ENCODE data around the gene TRERF1.
"Not testable (repeated sequence)": the region's sequence is repeated elsewhere in the genome, so short reads cannot be mapped to it uniquely, and the experiment has no call there.

The TRERF1 gene, protein sequence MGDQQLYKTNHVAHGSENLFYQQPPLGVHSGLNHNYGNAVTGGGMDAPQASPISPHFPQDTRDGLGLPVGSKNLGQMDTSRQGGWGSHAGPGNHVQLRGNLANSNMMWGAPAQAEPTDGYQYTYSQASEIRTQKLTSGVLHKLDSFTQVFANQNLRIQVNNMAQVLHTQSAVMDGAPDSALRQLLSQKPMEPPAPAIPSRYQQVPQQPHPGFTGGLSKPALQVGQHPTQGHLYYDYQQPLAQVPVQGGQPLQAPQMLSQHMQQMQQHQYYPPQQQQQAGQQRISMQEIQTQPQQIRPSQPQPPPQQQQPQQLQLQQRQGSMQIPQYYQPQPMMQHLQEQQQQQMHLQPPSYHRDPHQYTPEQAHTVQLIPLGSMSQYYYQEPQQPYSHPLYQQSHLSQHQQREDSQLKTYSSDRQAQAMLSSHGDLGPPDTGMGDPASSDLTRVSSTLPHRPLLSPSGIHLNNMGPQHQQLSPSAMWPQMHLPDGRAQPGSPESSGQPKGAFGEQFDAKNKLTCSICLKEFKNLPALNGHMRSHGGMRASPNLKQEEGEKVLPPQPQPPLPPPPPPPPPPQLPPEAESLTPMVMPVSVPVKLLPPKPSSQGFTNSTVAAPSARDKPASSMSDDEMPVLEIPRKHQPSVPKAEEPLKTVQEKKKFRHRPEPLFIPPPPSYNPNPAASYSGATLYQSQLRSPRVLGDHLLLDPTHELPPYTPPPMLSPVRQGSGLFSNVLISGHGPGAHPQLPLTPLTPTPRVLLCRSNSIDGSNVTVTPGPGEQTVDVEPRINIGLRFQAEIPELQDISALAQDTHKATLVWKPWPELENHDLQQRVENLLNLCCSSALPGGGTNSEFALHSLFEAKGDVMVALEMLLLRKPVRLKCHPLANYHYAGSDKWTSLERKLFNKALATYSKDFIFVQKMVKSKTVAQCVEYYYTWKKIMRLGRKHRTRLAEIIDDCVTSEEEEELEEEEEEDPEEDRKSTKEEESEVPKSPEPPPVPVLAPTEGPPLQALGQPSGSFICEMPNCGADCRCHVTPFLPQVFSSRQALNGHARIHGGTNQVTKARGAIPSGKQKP (N-terminal part only)

DNA sequence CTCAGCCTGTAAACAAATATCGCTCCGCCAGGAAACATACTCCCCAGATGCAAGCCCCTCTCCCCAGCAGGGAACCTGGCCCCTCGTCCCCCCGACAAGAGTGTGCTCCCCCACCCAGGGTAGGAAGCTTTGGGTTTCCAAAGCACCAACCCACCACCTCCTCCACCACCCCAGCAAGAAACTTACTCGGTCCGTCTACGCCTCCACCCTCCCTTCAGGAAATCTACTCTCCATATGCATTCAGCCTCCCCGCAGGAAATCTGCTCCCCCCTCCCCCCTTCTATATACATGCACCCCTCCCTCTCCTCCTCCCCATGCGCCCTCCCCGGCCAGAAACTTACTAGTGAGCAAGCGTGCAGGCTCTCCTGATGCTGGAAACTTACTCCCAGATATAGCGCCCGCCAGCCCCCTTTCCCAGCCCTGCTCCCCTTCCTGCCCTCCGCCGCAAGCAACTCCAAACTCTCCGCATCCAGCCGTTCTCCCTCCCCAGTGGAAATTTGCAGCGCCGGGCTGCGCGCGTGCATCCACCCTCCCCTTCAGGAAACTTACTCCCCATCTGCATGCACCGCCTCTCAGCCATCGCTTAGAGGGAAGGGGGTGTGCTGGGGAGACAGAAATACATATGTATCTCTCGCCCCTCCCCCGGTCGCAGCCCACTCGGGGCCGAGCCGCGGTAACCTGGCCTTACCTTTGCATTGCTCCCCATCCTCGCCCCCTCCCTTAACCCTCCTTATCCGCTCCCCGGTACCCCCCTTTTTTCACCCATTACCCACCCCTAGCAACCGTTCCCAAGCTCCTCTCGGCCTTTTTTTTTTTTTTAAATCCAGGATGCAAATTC is at the start of gene TRERF1:
TSS of gene TRERF1 (minus strand) at position 594 of the 838 bp plus-strand sequence. CDS start 182,336 bp downstream, outside the sequence.
- DNase-seq (ENCODE audit: low read depth): peak; percentile 48

DNA sequence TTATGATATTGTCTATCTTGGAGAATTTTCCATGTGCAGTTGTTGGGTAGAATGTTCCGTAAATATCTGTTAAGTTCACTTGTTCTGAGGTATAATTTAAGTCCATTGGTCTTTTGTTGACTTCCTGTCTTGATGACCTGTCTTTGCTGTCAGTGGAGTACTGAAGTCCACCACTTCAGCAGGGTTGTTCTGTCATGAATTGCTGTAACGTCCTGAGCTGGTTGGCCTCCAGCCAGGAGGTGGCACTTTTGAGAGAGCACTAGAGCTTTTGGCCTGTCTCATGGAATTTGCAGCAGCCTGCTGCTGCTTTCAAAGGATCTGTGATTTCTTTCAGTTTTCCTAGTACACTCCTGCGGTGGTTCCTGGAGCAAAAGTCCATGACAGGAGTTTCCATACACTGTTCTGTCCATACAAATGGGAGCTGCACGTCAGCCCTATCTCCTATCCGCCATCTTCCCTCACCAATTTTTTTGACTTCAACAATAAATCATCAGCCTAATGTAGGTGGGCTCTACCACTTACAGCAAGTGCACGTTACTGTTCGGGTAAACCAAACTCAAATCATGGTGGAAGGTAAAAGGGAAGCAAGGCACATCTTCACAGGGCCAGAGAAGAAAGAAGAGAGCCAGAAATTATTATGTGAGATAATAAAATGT is 46.9 kb upstream of the TRERF1 start:
- DNase-seq (ENCODE audit: low read depth): no peak

DNA sequence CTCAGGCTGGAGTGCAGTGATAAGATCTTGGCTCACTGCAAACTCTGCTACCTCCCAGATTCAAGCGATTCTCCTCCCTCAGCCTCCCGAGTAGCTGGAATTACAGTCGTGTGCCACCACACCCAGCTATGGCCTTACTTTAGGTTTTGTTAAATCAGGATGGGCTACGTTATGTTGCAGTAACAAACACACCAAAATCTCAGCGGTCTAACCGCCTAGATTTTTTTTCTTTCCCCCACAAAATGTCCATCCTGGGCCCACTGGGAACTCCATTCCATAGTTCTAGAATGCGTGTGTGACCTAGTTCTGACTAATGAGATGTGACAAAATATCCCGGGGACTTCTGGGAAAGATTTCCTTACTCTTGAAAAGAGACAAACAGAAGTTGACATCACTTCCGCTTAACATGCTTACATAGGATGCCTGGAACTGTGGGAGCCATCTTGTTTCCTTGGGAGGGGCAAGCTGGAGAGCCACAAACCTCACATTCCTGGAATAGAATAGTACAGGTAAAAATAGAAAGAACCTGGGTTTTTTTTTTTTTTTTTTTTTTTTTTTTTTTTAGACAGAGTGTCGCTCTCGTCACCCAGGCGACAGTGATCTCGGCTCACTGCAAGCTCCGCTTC is 42.3 kb upstream of the TRERF1 start:
- DNase-seq (ENCODE audit: low read depth): no peak

DNA sequence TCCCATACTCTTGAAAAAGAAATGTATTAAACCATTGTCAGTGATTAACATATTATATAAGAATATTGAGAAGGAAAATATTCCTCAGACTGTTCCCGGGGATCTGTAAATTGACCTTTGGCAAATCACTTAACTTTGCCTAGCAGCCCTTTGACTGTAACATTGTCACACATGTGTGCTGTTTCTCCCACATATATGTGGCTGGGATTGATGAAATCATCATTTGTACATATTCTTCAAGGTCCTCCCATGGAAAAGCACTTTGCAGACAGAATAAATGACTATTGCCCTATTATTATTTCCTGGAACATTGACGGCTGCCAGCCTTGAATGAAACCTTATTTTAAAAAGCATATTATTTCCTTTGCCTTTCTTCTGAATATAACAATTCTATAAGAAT is 36.4 kb upstream of the TRERF1 start:
- no peak for DNase-seq (ENCODE audit: low read depth)

DNA sequence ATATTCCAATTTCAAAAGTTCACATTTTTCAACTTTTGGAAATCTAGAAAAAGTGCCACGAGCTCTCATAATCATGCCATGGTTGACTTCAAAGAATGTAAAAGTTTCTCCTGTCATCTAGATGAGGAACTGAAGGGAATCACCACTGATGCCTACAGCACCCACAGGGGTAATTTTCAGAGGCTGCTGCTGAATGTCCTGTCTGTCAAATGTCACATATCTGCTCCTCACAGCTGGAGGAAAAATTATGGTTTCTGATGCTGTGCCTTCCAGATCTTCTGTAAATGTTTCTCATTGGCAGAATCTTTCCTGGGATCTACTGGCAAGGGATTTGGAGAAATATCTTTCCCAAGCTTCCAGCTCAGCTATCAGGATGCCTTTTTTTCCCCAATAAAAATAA is 32.5 kb upstream of the TRERF1 start:
- DNase-seq (ENCODE audit: low read depth): no peak

DNA sequence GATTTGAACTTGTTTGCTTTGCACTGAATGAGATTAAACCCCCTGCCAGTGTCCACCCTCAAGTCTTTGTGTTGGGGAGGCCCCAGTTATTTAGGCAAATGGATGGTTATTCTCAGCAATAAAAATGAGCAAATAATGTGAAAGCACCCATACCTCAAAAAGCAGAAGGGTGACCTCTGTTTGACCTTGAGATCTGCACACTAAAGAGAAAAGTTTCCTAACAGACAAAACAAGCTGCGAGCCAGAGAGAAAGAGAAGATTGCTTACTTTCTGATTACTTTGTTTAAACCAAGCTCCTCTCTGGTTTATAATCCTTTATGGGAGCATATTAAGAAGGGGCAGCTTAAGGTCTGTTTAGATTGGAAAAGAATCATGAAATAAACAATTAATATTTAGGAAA is 30.4 kb upstream of the TRERF1 start:
- DNase-seq (ENCODE audit: low read depth): no peak

DNA sequence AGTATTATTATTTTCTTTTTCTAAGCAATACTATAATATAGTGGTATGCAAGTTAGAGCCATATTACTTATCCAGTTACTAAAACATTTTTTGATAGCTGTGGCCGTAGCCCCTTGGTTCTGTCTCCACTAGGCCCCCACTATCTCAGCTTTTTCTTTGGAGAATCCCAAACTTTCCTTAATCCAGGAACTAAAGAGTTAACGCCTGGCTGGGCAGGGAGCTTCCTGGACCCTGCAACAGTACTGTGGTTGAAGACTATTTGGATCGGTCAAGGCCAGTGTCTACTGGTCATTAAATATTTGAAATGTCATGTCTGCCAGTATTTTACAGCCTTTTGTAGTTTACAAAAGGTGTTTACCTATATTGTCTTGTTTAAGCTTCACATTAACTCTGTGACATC is 20.0 kb upstream of the TRERF1 start:
- DNase-seq (ENCODE audit: low read depth): no peak

DNA sequence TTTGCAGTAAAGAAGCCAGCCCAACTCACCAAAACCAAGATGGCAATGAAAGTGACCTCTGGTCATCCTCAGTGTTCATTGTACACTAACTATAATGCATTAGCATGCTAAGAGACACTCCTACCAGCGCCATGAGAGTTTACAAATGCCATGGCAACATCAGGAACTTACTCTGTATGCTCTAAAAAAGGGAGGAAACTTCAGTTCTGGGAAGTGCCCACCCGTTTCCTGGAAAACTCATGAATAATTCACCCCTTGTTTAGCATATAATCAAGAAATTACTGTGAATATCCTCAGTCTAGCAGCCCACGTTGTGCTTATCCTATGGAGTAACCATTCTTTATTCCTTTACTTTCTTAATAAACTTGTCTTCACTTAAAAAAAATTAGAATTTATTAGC is 19.4 kb upstream of the TRERF1 start:
- no peak for DNase-seq (ENCODE audit: low read depth)

DNA sequence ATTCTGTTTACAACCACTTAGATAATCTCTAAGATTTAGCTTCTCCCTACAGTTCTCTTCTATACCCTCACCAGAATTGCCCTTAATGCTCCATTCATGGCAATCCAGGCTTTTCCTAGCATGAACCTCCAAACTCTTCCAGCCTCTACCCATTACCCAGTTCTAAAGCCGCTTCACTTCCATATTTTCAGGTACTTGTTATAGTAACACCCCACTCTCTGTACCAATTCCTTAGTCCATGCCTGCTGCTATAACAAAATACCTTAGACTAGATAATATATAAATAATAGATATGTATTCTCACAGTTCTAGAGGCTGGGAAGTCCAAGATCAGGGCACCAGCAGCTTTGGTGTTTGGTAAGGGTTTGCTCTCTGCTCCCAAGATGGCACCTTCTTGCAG is 16.5 kb upstream of the TRERF1 start:
- no peak for DNase-seq (ENCODE audit: low read depth)

DNA sequence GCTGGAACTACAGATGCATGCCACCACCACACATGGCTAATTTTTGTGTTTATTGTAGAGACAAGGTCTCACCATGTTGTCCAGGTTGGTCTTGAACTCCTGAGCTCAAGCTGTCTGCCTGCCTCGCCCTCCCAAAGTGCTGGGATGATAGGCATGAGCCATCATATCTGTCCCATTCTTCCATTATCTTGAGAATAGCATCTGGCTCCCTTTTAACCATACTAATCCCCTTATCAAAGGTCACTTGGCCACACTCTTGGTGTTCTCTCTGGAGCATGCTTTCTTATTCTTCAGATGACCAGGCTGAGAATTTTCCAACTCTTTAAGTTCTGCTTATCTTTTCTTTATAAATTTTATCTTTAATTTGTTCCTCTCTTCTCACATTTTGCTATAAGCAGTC is 15.9 kb upstream of the TRERF1 start:
- no peak for DNase-seq (ENCODE audit: low read depth)

DNA sequence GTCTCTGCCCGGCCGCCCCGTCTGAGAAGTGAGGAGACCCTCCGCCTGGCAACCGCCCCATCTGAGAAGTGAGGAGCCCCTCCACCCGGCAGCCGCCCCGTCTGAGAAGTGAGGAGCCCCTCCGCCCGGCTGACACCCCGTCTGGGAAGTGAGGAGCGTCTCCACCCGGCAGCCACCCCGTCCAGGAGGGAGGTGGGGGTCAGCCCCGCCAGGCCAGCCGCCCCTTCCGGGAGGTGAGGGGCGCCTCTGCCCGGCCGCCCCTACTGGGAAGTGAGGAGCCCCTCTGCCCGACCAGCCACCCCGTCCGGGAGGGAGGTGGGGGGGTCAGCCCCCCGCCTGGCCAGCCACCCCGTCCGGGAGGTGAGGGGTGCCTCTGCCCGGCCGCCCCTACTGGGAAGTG is 14.7 kb upstream of the TRERF1 start:
- not testable (repeated sequence) for DNase-seq (ENCODE audit: low read depth)

DNA sequence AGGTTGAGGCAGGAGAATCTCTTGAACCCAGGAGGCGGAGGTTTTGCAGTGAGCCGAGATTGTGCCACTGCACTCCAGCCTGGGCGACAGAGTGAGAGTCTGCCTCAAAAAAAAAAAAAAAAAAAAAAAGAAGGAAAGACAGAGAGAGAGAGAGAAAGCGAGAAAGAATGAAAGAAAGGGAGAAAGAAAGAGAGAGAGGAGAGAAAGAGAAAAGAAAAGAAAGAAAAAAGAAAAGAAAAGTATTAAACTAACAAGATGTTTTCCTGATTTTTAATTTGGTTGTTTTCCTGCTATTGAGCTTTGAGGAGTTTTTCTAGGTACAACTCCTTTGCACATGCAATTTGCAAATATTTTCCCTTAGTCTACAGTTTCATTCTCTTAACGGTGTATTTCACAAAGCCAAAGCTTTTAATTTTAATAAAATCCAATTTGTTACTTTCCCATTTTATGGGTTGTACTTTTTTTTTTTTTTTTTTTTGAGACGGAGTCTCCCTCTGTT is 10.8 kb upstream of the TRERF1 start:
- no peak for DNase-seq (ENCODE audit: low read depth)

DNA sequence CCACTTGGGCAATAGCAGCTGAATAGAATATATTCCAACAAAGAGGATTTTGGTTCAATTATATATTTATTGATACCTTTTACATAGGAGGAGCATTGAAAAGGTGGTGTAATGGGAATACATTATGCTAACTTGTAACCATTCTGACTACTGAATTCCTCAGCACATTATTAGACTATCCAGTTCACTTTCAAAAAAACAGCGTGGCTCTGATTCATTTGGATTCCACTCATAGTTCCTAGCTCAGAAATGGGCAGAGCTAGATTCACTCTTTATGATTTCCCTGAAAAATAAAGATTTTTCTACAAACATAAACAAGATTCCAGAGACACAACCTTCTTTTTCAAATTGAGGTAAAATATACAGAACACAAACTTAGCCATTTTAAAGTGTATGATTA is 9.2 kb upstream of the TRERF1 start:
- no peak for DNase-seq (ENCODE audit: low read depth)

DNA sequence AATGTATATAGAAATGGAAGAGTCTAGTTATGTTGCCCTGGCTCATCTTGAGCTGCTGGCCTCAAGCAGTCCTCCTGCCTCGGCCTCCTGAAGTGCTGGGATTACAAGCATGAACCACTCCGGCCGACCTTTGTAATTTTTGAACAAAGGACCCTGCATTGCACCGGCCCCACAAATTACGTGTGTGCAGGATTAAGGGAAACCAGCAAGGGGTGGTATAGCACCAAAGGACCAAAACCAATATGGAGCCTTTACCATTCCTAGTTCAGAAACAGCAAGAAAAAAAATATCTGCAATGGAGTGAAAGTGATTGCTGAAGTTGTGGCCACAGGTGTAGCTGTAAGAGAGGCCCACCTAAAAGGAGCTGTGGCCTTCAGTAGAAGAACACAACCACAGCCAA is 8.2 kb upstream of the TRERF1 start:
- no peak for DNase-seq (ENCODE audit: low read depth)

DNA sequence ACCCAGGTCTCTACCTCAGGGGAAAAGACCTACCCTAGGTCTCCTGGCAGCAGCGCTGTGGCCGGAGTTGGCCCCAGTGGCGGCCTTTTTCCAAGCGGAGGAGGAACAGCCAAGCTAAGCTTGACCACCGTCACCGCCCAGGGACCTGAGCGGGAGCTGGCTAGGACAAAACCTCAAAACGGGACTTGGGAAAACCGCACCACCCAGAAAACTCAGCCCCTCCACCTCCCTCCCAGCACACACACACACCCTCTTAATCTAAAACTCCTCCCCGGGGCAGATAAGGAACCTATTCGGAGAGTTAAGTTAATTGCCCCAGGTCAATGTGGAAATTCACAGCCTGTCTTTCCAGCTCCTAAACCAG is 2.7 kb upstream of the TRERF1 start:
- DNase-seq (ENCODE audit: low read depth): no peak

DNA sequence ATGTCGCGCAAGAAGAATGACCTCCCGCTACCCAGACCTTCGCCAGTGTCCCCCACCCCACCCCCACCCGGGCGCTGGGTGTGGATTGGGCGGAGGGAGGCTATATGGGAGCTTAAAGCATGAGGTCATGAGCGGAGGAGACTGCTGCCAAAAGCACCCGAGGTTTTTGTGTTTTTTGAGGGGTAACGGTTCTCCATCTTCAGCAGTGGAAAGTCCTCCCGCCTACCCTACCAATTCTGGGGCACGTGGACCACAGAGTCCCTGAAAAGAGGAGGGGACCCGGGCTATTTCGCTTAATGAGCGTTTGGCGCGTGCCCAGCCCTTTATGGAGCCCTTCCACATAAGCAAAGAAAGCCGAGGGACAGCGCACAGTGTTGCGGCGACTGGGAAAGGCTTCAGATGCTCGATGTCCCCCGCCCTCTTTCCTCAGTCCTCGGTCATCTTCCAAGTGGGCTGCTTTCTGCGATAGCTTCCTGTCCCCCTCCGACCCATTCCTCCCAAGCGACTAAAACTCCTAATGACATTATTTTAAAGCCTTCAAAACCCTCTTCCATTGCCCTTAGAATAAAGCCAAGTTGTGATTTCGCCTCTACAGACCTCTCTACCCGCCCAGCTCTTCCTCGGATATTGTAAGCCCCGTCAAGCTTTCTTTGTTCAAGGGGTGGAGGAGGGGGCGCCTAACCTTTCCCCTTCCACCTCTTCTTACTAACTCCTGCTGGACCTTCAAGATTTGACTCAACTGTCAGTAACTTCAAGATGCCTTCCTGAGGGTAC is 2.1 kb upstream of the TRERF1 start:
- DNase-seq (ENCODE audit: low read depth): peak; percentile 45

DNA sequence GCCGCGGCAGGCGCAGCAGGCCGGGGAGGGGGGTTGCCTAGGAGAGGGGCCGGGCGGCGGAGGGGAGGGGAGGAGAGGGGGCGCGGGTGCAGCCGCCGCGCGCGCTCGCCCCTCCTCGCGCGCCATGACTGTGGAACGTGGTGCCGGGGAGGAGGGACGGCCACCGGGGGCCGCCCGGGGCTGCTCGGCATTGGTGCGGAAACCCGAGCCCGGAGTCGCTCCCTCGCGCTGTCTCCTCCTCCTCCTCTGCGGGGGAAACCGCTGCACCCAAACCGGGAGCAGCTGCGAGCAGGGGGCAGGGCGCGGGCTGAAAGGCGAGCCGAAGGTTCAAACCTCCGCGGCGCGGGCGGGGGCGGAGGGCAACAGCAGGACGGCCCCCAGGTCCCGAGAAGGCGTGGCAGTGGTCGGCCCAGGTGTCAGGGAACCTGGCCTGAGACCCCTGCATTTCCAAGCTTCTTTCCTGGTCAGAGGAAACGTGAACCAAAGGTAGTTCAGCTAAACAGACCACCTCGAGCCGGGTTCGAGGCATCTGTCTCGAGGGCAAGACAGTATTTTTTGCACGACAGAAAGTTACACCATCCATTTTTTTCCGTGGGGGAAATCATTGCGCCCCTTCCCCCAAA is 1.4 kb upstream of the TRERF1 start:
- DNase-seq (ENCODE audit: low read depth): peak; percentile 88

DNA sequence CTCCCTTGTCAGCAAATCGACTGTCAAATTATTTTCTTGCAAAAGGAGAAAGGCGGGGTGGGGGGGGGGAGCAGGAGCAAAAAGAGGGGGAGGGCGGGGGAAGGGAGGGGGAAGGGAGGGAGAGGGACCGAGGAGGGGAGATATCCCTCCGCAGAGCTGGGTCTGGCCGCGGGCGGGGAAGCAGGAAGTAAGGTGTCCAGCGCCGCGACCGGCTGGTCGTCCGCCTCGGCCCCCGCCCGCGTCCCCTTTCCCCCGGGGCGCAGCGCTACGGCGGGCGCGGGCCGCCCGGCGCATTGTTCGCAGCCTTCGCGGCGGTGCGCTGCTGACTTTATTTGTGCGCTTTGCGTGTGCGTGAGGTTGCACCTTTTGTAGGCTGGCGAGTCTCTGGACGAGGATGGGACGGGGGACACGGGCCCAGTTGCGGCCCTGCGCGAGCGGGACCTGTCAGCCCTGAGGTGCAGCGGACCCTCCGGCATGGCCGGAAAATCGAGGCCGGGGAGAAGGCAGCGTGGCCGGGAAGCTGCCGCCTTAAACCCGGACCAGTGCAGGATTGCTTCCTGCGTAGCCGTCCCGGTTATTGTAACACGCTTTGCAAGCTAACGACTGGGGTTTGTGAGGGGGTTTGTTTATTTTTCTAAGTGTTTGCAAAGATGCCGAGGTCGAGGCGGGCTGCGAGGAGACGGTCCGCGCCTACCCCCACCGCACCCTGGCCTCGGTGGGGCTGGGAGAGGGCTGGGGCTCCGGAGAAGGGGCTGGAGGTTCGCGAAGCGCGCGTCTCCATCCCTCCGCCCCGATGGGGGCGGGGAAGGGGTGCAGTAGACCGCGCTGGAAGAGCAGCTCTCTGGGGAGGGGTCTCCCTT is 675 bp upstream of the TRERF1 start:
- peak; percentile 43 for DNase-seq (ENCODE audit: low read depth)

Data from stromal cell of bone marrow (primary cell).